ENCODE measurements around the gene SERINC3. TPM values are rescaled to one million over a fixed set of nuclear protein-coding genes. Genes with fewer than 3 reads are reported as not detected.

The SERINC3 gene
- total and polyA plus RNA-seq, 12 donors, result 38.9 to 116 (median 97.4) TPM

- no peaks in the 10 kb centered on the region for H3K9me3 ChIP-seq
- peaks cover 0 to 7% (median 0%) of the 10 kb centered on the region in 9 donors for H3K4me1 ChIP-seq
- no peak for TF ChIP-seq CTCF (IDR thresholded peaks at IDR 0.05)
- ATAC-seq (no peak), DNase-seq (no peak)
- no peaks in the 10 kb centered on the region for H3K27me3 ChIP-seq
- intact Hi-C loops (cut with DNase I), result loop anchor here in 5 of 10 donors (5.0 to 10.0 kb wide), 6 partner anchors 68 to 250 kb away; partner anchors contain the start of genes OSER1 (in 2 of the 5) and FITM2 (in 1 of the 5)
- 54 to 62% methylated on average over 3 of the region's 3 CpGs for WGBS, 2 donors
- H3K4me3 ChIP-seq, result no peak overlapping the region
- H3K36me3 ChIP-seq, result no peaks in the 10 kb centered on the region
- no peak overlapping the region for H3K27ac ChIP-seq
These were observed 56.8 kb downstream of the SERINC3 start for GRCh38 chr20:44465001-44465560.

GRCh38 chr20:44464514-44464913, 57.4 kb downstream of the SERINC3 start:
- 86 to 91% methylated on average over 3 of the region's 3 CpGs for WGBS, 2 donors
- intact Hi-C loops (cut with DNase I), result loop anchor here in 7 of 10 donors (5.0 to 10.0 kb wide), 5 partner anchors 77 to 252 kb away; partner anchors contain the start of genes OSER1 (in 3 of the 7) and FITM2 (in 1 of the 7)
- H3K4me1 ChIP-seq, result peaks cover 0 to 7% (median 0%) of the 10 kb centered on the region in 9 donors

GRCh38 chr20:44463466-44463865, 58.4 kb downstream of the SERINC3 start:
- no peak for TF ChIP-seq CTCF (IDR thresholded peaks at IDR 0.05)
- H3K27ac ChIP-seq, result no peak overlapping the region
- WGBS, 2 donors, result 76 to 84% methylated on average over 5 of the region's 5 CpGs
- no peaks in the 10 kb centered on the region for H3K36me3 ChIP-seq
- DNase-seq (no peak), ATAC-seq (no peak)
- no peaks in the 10 kb centered on the region for H3K27me3 ChIP-seq
- H3K9me3 ChIP-seq, result no peaks in the 10 kb centered on the region
- H3K4me3 ChIP-seq, result no peak overlapping the region
- intact Hi-C loops (cut with DNase I), result loop anchor here in 7 of 10 donors (5.0 to 10.0 kb wide), 5 partner anchors 76 to 251 kb away; partner anchors contain the start of genes OSER1 (in 3 of the 7) and FITM2 (in 1 of the 7)
- peaks cover 0 to 7% (median 0%) of the 10 kb centered on the region in 9 donors for H3K4me1 ChIP-seq

More at GRCh38 chr20:44464514-44464913, 57.4 kb downstream of the SERINC3 start:
- ATAC-seq, result no peak
- Histone ChIP-seq H3K27me3 (no peaks in the 10 kb centered on the region), H3K4me3 (no peak overlapping the region), H3K27ac (no peak overlapping the region), H3K36me3 (no peaks in the 10 kb centered on the region), H3K9me3 (no peaks in the 10 kb centered on the region)
- no peak for DNase-seq
- no peak for TF ChIP-seq CTCF (IDR thresholded peaks at IDR 0.05)

- WGBS, 2 donors, result 70 to 77% methylated on average over 5 of the region's 5 CpGs
- DNase-seq (no peak), ATAC-seq (no peak)
- intact Hi-C loops (cut with DNase I), result loop anchor here in 8 of 10 donors (2.0 to 10.0 kb wide), 6 partner anchors 74 to 249 kb away; partner anchors contain the start of genes OSER1 (in 3 of the 8) and FITM2 (in 1 of the 8)
- Histone ChIP-seq H3K4me1 (no peaks in the 10 kb centered on the region), H3K27me3 (no peaks in the 10 kb centered on the region), H3K4me3 (no peak overlapping the region), H3K9me3 (no peaks in the 10 kb centered on the region), H3K27ac (no peak overlapping the region), H3K36me3 (no peaks in the 10 kb centered on the region)
- no peak for TF ChIP-seq CTCF (IDR thresholded peaks at IDR 0.05)
These were observed 60.1 kb downstream of the SERINC3 start for GRCh38 chr20:44461803-44462174.

Measured in heart right ventricle (tissue), 16 donors.